ENCODE data around the gene LCN6. TPM values are rescaled to one million over a fixed set of nuclear protein-coding genes. Genes with fewer than 3 reads are reported as not detected.

Gene LCN6
- polyA plus RNA-seq, 4 donors, result not detected

DNA sequence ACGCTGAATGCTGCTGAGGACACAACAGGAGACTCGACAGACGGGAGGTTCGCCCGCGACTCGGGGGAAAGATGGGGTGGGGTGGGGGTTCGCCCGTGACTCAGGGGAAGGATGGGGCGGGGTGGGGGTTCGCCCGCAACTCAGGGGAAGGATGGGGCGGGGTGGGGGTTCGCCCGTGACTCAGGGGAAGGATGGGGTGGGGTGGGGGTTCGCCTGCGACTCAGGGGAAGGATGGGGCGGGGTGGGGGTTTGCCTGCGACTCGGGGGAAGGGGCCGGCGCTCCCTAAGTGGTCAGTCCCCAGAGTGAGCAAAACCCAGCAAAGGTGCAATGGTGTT lies 2.2 kb downstream of the LCN6 start:
- no peak for DNase-seq (ENCODE audit: low read depth in 4 of 4, low spot score in 2 of 4)

- DNase-seq (ENCODE audit: low read depth in 4 of 4, low spot score in 2 of 4), result no peak
Measured at GRCh38 chr9:136745389-136746154, 2.8 kb downstream of the LCN6 start.

- no peak for DNase-seq (ENCODE audit: low read depth in 4 of 4, low spot score in 2 of 4)
Measured at GRCh38 chr9:136744773-136745172, 3.6 kb downstream of the LCN6 start.

- no peak for DNase-seq (ENCODE audit: low read depth in 4 of 4, low spot score in 2 of 4)
Measured at GRCh38 chr9:136743639-136744211, 4.6 kb downstream of the LCN6 start.

- DNase-seq (ENCODE audit: low read depth in 4 of 4, low spot score in 2 of 4), result no peak
Measured at GRCh38 chr9:136742591-136743391, 5.5 kb downstream of the LCN6 start, which contains the start of gene LCN10. TSS of gene LCN10 (minus strand) at chr9:136742940. CDS start at chr9:136742903, 37 bp downstream.

DNA sequence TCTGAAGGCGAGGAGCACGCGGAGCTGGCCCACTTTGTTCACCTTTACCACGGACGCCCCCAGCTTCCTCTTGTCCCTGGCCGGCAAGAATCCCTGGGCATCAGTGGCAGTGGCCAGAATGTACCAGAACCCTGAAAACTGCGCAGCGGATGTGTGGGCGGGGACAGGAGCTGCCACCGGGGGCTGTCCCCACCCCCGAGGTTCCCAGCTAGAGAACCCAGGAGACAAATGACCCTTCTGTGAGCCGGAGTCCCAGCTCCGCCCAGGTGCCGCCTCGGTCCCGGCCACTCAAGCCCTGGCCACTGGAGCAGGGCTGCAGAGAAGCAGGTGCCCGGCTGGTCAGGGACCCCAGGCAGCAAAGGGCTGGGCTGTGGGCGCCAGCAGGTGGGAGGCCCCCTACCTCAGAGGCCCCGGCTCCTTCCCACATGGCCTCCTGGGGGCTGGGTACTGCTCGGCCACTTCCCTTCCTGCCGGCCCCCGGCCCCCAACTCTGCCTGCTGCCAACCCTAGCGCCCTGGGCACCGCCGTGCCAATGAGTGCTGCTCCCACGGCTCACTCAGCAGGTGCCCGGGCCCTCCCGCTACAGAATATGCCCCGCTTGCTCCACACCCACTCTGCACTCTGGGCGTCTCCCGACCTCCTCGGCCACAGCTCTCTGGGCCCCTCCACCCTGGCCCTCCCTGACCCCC lies 6.3 kb downstream of the LCN6 start:
- no peak for DNase-seq (ENCODE audit: low read depth in 4 of 4, low spot score in 2 of 4)

DNA sequence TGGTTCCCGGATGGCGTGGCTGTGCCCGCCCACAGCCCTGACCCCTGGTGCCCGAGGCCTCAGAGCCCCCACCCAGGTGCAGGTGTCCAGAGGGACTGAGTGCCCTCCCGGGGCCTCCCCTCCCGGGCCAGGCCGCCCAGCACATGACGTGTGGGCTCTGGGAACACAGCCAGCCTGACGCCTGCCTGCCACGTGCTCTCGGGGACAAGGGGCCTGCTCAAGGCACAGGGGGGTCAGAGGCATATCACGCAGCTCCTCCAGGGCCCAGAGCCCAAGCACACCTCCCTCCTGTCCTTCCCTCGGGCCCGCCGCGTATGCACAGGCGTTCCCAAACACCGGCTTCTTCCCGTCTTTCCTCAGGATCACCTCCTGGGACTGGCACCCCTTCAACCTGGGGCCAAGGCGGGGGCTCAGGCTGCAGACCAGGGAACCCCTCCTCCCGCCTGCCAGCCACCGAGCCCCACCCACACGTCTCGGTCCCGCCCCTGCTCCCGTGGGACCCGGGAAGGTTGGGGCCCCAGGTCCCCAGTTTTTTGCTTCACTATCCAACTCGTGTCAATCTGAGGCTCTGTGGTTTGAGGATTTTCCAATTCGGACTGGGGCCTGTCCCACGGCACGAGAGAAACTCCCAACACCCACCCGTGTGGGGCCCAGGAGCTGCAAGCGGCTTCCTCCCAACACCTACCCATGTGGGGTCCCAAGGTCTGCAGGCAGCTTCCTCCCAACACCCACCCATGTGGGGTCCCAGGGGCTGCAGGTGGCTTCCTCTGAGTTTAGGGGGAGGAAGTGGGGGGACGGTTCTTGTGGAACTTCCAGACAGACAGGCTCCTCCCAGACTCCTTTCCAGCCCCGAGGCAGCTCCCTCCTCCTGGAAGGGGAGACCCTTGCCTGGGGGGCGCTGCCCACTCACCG lies 7.1 kb downstream of the LCN6 start:
- DNase-seq (ENCODE audit: low read depth in 4 of 4, low spot score in 2 of 4), result no peak

DNA sequence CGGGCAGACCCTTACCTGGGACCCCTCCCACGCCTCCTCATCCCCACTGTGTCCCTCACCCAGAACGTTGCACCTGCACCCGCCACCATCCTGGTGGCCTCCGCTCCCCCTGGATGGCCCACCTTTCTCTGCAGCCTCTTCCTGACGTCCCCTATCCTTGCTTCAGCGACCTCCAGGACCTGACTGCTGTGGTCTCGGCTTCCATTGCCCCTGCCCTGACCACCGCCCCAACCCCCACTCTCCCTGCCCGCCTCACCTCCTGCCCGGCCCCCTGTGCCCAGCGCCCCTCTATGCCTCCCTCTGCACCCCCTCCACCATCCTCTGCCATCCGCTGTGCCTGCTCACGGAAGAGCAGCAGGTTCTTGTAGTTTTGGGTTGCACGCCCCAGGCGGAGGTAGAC lies 7.8 kb downstream of the LCN6 start:
- DNase-seq (ENCODE audit: low read depth in 4 of 4, low spot score in 2 of 4), result no peak

GRCh38 chr9:136740069-136740468 lies 8.3 kb downstream of the LCN6 start:
- no peak for DNase-seq (ENCODE audit: low read depth in 4 of 4, low spot score in 2 of 4)

GRCh38 chr9:136739509-136739908 lies 8.8 kb downstream of the LCN6 start:
- no peak for DNase-seq (ENCODE audit: low read depth in 4 of 4, low spot score in 2 of 4)

DNA sequence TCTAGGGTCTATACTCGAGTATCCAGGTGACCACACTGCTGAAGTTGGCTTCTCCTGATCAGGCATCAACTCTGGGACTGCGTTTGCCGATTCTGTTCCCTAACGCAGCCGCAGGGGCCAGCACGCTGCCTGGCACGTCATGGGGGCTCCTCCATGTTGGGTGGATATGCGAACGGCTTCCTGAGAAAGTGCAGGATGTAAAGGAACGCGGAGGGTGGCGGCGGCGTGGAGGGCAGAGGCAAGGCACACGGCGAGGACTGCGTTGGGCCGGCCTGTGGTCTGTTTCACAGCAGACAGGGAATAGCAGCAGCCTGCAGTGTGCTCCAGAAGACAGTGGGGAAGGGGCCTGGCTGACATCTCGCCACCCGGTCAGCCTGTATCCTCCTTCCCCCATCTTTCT lies 9.4 kb downstream of the LCN6 start:
- DNase-seq (ENCODE audit: low read depth in 4 of 4, low spot score in 2 of 4), result no peak

GRCh38 chr9:136735812-136736480 lies 12.4 kb downstream of the LCN6 start:
- no peak for DNase-seq (ENCODE audit: low read depth in 4 of 4, low spot score in 2 of 4)

DNA sequence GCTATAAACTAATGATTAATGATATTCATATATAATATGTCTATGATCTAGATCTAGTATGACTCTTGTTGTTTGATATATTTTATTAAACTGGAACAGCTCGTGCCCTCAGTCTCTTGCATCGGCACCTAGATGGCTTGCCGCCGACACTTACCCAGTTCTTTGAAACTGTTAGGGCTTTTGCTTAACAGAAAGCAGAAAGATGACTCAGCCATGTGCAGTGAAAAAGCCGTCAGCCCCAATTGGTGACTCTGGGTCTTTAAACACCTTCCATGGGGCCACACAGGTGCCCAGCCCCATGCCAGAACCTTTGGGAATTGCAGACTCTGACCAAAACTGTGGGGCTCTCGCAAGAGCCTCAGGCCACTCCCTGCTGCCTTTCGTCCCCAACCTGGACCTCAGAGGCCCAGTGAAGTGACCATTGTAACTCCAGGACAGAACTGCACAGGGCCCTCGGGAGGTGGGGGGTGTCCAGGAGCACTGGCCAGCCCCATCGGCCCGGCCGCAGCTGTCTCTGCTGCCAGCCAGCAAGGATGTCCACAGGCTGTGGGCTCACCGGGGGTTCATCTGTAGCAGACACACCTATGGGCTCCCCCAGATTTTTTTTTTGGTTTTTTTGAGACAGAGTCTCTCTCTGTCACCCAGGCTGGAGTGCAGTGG lies 13.4 kb downstream of the LCN6 start:
- DNase-seq (ENCODE audit: low read depth in 4 of 4, low spot score in 2 of 4), result no peak

GRCh38 chr9:136733611-136734010 lies 14.7 kb downstream of the LCN6 start:
- DNase-seq (ENCODE audit: low read depth in 4 of 4, low spot score in 2 of 4), result no peak

DNA sequence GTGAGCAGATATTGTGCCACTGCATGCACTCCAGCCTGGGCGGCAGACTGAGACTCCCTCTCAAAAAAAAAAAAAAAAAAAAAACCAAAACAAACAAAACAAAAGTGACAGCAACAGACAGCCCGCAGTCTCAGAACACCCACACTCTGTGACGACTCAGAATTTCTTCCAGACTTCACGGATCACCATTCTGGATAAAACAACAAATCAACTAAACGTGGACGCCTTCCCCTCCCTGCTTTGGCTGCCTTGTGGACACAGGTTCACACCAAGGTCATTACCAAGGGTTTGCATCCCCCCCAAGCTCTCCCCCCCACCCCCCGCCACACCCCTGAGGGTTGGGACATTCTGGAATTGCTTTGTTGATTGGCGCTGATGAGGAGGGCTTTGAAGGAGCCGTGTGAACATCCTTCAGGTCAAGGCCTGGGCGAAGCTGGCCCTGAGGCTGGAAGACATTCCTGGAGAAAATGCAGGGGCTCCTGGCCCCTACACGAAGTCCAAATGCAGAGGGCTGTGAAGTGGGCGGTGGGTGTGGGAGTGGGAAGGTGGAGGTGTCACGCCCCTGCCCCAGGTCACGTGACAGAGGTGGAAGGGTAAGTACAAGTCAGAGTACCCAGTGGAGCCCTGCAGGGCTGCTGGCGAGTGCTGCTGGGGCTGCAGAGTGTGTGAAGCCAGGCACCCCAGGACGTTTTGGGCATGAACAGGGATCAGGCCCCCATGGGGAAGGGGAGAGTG lies 15.7 kb downstream of the LCN6 start:
- no peak for DNase-seq (ENCODE audit: low read depth in 4 of 4, low spot score in 2 of 4)

DNA sequence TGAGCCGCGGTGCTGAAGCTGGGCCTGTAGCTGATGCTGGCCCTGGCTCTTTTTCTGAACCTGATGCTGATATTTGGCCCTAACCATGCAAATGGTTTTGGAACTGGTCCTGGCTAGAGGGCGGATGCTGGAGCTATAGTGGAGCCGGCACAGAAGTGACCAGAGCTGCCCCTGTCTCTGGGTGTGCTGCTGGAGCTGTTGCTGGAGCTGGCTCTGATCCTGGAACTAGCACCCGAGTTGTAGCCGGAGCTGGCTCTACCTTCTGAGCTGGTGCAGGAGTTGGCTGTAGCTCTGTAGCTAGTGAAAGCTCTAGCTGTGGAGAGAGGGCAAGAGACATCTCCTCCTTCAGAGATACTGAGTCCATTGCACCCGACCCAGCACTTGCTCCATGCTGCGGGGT lies 18.4 kb downstream of the LCN6 start:
- DNase-seq (ENCODE audit: low read depth in 4 of 4, low spot score in 2 of 4), result no peak

- DNase-seq (ENCODE audit: low read depth in 4 of 4, low spot score in 2 of 4), result no peak
Measured at GRCh38 chr9:136729144-136729543, 19.2 kb downstream of the LCN6 start.

DNA sequence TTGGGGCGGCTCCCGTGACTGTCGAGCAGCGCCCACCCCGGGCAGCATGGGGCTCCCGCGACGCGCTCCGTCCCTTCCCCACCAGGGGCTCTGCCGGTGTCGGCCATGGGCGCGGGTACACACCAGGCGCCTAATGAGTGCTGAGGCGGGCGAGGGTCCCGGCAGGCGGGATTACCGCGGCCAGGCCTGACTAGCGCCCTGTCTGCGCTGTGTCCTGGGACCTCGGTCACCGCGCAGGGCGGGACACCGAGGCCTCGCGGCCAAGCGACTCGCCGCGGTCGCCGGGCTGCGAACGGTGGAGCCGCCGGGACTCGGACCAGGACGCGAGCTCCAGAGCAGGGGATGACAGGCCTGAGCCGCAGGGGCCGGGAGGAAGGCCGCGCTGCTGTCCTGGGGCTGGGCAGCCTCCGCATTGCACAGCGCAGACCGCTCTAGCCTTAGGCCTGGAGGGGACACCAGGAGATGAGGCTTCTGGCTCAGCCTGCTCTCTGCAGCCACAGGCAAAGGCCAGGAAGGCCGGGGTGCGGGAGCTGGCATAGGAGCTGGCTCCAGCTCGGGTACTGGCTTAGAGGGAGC lies 19.7 kb downstream of the LCN6 start:
- no peak for DNase-seq (ENCODE audit: low read depth in 4 of 4, low spot score in 2 of 4)
